GM18909 (cell line): Measurements from ENCODE around the gene ROR2.

Experiments
- ATAC-seq: cut with Tn5 transposase; IDR thresholded peaks from one replicate; pipeline ENCODE4 v1.9.1; 2021; ENCODE audit warnings: mild to moderate bottlenecking; ENCODE audit not compliant: unreplicated experiment, poor library complexity

Gene ROR2

GRCh38 chr9:91949392-91949945, 559 bp downstream of the ROR2 start:
- no peak for ATAC-seq

DNA sequence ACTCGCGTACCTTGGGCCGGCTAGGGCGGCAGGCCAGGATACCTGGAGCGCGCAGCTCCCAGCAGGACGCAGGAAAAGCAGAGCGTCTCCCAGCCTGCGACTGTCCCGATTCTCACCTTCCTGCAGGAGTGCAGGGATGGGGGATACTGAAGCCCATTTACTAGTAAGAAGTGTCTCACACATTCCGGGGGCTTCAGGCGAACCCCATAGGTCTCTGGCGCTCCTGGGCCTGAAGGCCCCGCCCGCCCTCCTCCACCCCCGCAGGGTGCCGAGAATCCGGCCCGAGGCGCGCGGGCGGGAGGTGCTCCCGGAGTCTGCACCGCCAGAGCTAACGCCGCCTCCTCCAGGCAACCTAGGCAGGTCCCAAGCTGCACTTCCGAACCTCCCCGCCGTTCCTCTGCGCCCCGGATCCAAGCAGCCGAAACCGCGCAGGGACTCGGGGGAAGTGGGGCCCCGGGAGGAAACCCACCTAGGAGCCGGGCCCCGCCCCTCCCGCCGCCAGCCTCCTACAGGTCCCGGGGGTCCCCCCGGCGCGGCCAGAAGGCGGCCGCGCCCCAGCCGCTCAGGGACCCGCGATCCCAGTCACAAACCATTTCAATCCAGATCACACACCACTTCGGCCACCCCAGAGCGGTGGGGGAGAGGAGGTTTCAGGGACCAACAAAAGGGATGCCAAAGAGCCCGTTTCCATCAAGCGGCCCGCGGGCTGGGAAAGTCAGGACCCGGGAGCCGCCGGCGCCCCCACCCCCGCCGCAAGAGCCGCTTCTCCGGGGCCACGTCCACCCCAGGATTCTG, 1.2 kb downstream of the ROR2 start:
- ATAC-seq: no peak

DNA sequence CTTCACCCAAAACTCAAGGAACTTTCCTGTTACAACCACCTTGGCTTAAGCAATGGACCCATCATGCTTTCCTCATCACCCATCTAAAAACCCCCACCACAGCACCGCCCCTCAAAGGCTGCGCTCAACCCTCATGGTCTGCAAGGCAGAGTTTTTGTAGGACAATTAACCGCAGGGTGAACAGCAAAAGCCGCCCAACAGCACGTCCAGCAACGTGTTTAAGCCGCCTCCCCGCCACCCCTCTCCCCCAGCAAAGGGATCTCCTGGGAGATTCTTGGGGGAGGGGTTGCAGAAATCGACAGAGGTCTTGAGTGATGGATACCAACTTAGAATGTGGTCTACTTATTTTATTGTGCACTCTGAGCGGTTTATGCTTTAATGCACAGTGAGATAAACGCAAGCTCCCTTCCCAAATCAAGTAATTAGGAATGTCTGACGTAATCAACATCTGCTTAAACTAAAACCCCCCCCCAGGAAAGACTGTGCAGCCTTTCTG, 1.9 kb downstream of the ROR2 start:
- no peak for ATAC-seq

DNA sequence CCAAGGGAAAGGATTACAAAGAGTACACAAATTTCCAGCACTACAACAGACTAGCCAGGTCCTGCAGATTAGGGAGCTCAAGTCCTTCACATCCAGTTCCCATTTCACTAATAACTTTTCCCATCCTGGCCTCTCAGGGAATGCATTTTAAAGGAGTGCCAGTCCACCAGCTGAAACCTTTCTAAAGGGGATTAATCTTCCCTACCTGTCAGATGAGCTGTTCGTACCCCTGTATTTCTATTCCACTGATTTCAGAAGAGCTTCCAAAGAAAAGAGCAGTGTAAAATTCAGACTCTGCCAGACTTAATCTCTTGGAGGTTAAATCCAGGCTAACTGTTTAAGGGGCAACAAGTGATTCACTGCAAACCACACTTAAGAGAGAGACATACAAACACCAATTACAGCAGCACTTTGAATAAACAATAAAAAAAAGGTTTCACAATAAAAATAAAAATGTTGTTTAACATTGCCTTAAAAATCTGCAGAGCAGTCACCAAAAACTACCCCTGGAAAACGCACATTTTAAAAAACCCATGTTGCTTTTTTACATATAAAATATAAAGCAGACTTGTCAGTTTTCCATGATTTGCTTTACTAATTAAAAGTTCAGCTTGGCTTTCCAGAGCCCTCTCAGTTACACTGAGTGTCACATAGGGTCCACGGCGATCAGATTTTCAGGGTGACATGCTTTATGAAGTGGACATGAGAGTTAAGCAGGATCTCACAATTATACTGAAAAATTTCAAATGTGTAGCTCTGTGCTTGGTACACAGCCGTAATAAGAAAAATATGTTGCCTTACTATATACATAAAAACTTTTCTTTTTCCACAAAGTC, 3.2 kb downstream of the ROR2 start:
- no peak for ATAC-seq

- ATAC-seq: no peak
These were observed 3.8 kb downstream of the ROR2 start for GRCh38 chr9:91946196-91946595.

GRCh38 chr9:91945277-91946085, 4.5 kb downstream of the ROR2 start:
- ATAC-seq: no peak

DNA sequence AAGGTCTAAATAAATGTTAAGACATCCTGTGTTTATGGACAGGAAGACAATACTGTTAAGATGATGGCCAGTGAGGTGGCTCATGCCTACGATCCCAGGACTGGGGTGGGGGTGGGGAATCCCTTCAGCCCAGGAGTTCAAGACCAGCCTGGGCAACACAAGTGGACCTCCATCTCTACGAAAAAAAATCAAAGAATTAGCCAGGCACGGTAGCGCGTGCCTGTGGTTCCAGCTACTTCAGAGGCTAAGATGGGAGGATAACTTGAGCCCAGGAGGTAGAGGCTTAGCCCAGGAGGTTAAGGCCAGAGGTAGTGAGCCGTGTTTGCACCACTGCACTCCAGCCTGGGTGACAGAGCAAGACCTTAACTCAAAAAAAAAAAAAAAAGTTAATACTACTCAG, 5.3 kb downstream of the ROR2 start:
- ATAC-seq: no peak

DNA sequence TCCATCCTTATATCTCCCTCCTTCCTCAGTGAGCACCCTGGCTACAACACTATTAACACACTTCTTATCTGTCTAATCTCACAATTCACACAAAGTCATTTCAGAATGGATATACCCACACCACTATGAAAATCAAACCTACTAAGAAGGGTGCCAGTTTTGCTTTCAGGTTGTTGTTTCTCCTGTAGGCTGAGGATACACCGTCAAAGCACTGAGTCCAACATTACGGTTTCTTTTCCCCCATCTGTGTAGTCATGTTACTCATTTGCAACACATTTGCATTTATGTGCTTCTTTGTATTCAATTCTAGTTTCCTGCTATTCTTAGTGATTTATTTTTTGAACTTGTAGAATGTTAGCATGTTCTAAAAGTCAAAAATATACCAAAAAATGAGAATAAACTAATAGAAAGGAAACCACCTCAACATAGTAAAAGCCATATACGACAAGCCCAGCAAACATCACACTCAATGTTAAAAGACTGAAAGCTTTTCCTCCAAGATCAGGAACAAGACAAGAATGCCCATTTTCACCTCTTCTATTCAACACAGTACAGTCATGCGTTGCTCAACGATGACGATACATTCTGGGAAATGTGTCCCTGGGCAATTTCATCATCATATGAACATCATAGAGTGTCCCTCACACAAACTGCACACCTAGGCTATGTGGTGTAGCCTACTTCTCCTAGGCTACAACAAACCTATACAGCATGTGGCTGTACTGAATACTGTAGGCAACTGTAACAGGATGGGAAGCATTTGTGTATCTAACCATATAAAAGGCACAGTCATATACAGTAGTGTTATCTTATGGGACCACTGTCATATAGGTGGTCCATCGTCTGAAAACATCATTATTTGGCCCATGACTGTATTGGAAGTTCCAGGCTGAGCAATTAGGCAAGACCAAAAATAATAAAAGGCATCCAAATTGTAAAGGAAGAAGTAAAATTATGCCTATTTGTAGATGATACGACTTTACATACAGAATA, 6.3 kb downstream of the ROR2 start:
- no peak for ATAC-seq

DNA sequence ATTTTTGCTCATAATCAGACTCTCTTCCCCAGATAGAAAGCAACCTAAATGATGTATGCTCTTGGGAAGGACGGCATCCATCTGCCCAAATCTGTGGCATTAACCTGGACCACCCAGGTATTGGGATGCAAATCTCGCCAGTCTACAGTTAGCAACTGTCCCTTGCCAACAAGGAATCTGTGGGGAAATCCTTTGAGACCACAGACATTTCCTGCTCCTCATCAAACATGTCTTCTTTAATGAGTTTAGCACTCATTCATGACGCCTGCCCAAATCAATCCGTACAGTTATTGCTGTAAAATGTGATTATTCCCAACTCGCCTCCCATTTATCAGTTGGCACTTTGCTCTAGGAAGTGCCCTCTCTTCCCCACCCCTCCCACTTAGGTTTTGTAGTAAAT, 7.8 kb downstream of the ROR2 start:
- ATAC-seq: no peak

GRCh38 chr9:91939978-91940377, 10.1 kb downstream of the ROR2 start:
- no peak for ATAC-seq

GRCh38 chr9:91937727-91938126, 12.3 kb downstream of the ROR2 start:
- no peak for ATAC-seq

- no peak for ATAC-seq
These were observed 13.0 kb downstream of the ROR2 start for GRCh38 chr9:91937056-91937455.

GRCh38 chr9:91935805-91936514, 14.1 kb downstream of the ROR2 start:
- no peak for ATAC-seq

GRCh38 chr9:91935066-91935749, 14.8 kb downstream of the ROR2 start:
- ATAC-seq: no peak

DNA sequence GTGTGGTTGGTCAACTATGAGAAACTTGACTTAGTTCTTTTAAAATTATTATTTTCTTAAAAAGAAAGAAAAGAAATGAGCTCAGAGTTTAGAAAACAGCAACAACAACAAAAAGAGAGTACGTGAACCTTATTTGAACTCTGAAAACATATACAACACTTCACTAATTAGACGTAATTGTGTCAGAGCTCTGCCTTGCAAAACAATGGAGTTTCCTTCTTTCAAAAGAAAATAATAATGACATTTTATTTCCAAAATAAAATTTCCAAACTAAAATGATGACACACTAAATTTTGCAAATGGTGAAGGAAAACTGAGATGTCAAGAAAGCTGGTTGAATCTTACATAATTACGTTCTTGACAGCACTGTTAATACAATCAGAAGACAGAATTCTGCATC, 15.4 kb downstream of the ROR2 start:
- no peak for ATAC-seq

DNA sequence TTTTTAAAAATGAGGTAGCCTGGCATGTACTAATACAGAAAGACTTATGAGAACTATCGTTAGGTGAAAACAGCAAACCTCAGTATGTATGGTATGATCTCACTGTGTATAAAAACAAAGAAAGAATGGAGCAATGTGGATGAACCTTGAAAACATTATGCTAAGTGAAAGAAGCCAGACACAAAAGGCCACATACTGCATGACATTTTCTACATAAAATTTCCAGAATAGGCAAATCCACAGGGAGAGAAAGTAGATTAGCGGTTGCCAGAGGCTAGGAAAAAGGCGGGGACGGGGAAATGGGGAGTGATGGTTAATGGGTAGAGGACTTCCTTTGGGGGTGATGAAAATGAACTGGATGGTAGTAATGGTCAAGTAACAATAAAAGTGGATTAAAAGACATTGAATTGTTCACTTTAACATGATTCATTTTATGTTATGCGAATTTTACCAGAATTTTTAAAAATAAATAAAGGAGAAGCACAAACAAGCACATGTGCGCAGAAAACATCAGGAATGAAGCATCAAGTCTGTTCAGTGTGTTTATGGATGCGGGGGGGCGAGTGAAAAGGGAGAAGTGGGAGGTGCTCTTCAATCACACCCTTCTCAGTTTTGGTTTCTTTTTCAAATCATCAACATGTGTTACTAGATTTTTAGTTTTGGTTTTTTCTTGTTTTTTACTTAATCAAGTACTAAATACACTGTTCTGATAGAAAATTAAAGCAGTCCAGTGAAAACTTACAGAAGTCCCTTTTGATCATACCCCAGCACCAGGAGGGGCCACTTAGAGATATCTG, 16.3 kb downstream of the ROR2 start:
- ATAC-seq: no peak

DNA sequence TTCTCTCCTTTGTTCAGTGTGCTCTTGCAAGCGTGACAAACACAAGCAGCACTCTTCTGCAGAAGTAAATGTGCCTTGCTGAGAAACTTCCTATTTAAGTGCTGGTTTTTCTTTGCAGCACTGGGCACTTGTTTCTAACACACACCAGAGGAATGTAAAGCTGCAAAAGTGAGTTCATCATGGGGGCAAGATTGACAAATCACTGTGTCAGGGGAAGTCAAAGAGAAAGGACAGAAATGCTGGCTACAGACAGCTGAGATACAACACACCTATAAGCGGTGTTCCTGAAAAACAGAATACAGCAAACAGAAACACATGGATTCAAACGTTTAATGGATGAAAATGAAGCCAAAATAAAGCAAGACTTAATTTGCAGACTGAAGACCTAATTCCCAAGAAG, 19.6 kb downstream of the ROR2 start:
- no peak for ATAC-seq
